Measurements from ENCODE around the gene COL15A1.

The COL15A1 gene

GRCh38 chr9:99056886-99057664 lies 113.4 kb downstream of the COL15A1 start:
- DNase-seq (ENCODE audit: low read depth in 2 of 2): no peak

- DNase-seq (ENCODE audit: low read depth in 2 of 2): peak in 1 of 2 donors; percentile 13
These were observed 114.2 kb downstream of the COL15A1 start for GRCh38 chr9:99057665-99058625.

- DNase-seq (ENCODE audit: low read depth in 2 of 2): no peak
These were observed 115.5 kb downstream of the COL15A1 start for GRCh38 chr9:99058964-99059921.

GRCh38 chr9:99060621-99061020 lies 116.9 kb downstream of the COL15A1 start:
- no peak for DNase-seq (ENCODE audit: low read depth in 2 of 2)

GRCh38 chr9:99062549-99062948 lies 118.8 kb downstream of the COL15A1 start:
- no peak for DNase-seq (ENCODE audit: low read depth in 2 of 2)

GRCh38 chr9:99063522-99063921 lies 119.8 kb downstream of the COL15A1 start:
- no peak for DNase-seq (ENCODE audit: low read depth in 2 of 2)

GRCh38 chr9:99066571-99066970 lies 122.9 kb downstream of the COL15A1 start:
- DNase-seq (ENCODE audit: low read depth in 2 of 2): no peak

GRCh38 chr9:99069075-99069474 lies 125.4 kb downstream of the COL15A1 start:
- no peak for DNase-seq (ENCODE audit: low read depth in 2 of 2)

- DNase-seq (ENCODE audit: low read depth in 2 of 2): no peak
These were observed 125.8 kb downstream of the COL15A1 start for GRCh38 chr9:99069546-99069945.

GRCh38 chr9:99070681-99071080 lies 127.0 kb downstream of the COL15A1 start:
- no peak for DNase-seq (ENCODE audit: low read depth in 2 of 2)

GRCh38 chr9:99071313-99072039 lies 127.8 kb downstream of the COL15A1 start:
- no peak for DNase-seq (ENCODE audit: low read depth in 2 of 2)

GRCh38 chr9:99072040-99072394 lies 128.3 kb downstream of the COL15A1 start:
- DNase-seq (ENCODE audit: low read depth in 2 of 2): no peak

- DNase-seq (ENCODE audit: low read depth in 2 of 2): no peak
These were observed 129.6 kb downstream of the COL15A1 start for GRCh38 chr9:99073347-99073746.

GRCh38 chr9:99073985-99074901 lies 130.5 kb downstream of the COL15A1 start:
- DNase-seq (ENCODE audit: low read depth in 2 of 2): no peak

- no peak for DNase-seq (ENCODE audit: low read depth in 2 of 2)
These were observed 131.2 kb downstream of the COL15A1 start for GRCh38 chr9:99074902-99075245.

GRCh38 chr9:99075246-99075912 lies 131.7 kb downstream of the COL15A1 start:
- no peak for DNase-seq (ENCODE audit: low read depth in 2 of 2)

- DNase-seq (ENCODE audit: low read depth in 2 of 2): no peak
These were observed 132.3 kb downstream of the COL15A1 start for GRCh38 chr9:99076030-99076429.

GRCh38 chr9:99076483-99077171 lies 132.9 kb downstream of the COL15A1 start:
- no peak for DNase-seq (ENCODE audit: low read depth in 2 of 2)

- DNase-seq (ENCODE audit: low read depth in 2 of 2): no peak
These were observed 135.0 kb downstream of the COL15A1 start for GRCh38 chr9:99078717-99079116.
